Heart left ventricle (tissue), 13 donors: ENCODE measurements around the gene COL23A1.

ENCODE experiments used
- CTCF ChIP-seq, 12 donors: fragments of 200-600 bp; sonication (generic) in 4 of 12; IDR thresholded peaks; one replicate each; pipeline versions ENCODE4 v1.5.0 to v1.8.0; 2018 to 2022; ENCODE audit warnings: antibody characterized with exemption in 12 of 12, mild to moderate bottlenecking in 5 of 12
- POLR2A ChIP-seq, 2 donors: fragments of 450-650 bp; IDR thresholded peaks; one replicate each; pipeline ENCODE4 v1.6.1; 2017; ENCODE audit warnings: antibody characterized with exemption in 2 of 2, mild to moderate bottlenecking in 2 of 2, moderate library complexity in 2 of 2
- donor health status: ischemic (EF 13 %, LVEDD 7.1; RV severe dilation, severe dysfunction).
- donor health status: DM: no; HTN: yes; CAD: no.
- donor health status: DM: no; HTN: no; CAD: no.
- donor health status: ischemic (EF 25% LVEDD 6.9; RV normal size, moderate dysfunction).
- donor health status: ischemic (EF 25% LVEDD 5.7; RV mildly dilated, moderate dysfunction).
- donor health status: ischemic (EF 35%, LVEDD 5.7; RV mildly dilated, moderate dysfunction).
- donor health status: nonischemic (EF 11% LVEDD 7.7; RV severe dilation, severe dysfunction).
- donor health status: DM: yes; HTN: yes; CAD: no.
- donor health status: PGD.
- donor health status: ischemic (EF 29% LVEDD 5.4; RV normal size, mild dysfunction).
- donor health status: nonischemic (EF 23%, LVEDD 6.1; RV moderate dilation, normal function).

GRCh38 chr5:178477802-178478201, 112.4 kb downstream of the COL23A1 start:
- no peak for TF ChIP-seq CTCF (IDR thresholded peaks at IDR 0.05)
- TF ChIP-seq POLR2A (IDR thresholded peaks at IDR 0.05): no peak
